ENCODE results near the gene TCHH.

The TCHH gene

DNA sequence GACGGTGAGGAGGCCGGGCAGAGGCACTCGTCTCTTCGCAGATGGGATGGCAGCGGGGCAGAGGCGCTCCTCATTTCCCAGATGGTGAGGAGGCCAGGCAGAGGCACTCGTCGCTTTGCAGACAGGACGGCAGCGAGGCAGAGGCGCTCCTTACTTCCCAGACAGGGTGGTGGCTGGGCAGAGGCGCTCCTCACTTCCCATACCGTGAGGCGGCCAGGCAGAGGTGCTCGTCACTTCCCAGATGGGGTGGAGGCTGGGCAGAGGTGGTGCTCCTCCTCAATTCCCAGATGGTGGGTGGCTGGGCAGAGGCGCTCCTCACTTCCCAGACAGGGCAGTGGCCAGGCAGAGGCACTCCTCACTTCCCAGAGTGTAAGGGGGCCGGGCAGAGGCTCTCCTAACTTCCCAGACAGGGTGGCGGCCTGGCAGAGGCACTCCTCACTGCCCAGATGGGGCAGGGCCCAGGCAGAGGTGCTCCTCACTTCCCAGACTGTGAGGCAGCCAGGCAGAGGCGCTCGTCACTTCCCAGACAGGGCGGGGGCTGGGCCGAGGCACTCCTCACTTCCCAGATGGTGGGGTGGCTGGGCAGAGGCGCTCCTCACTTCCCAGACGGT, 36.3 kb downstream of the TCHH start:
- TF ChIP-seq, protein P1, sequence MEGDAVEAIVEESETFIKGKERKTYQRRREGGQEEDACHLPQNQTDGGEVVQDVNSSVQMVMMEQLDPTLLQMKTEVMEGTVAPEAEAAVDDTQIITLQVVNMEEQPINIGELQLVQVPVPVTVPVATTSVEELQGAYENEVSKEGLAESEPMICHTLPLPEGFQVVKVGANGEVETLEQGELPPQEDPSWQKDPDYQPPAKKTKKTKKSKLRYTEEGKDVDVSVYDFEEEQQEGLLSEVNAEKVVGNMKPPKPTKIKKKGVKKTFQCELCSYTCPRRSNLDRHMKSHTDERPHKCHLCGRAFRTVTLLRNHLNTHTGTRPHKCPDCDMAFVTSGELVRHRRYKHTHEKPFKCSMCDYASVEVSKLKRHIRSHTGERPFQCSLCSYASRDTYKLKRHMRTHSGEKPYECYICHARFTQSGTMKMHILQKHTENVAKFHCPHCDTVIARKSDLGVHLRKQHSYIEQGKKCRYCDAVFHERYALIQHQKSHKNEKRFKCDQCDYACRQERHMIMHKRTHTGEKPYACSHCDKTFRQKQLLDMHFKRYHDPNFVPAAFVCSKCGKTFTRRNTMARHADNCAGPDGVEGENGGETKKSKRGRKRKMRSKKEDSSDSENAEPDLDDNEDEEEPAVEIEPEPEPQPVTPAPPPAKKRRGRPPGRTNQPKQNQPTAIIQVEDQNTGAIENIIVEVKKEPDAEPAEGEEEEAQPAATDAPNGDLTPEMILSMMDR (IDR thresholded peaks at IDR 0.05; ENCODE audit: poor library complexity, severe bottlenecking) = no peak
- Histone ChIP-seq H3K27me3 (ENCODE audit: insufficient read depth, poor library complexity, severe bottlenecking) (peaks cover 8% of the 10 kb centered on the region), H3K4me3 (ENCODE audit: severe bottlenecking) (no peak overlapping the region), H3K27ac (ENCODE audit: poor library complexity, severe bottlenecking) (no peak overlapping the region), H3K4me1 (ENCODE audit: insufficient read depth, poor library complexity, severe bottlenecking) (no peaks in the 10 kb centered on the region), H3K36me3 (ENCODE audit: low read depth) (no peaks in the 10 kb centered on the region), H3K9me3 (ENCODE audit: severe bottlenecking) (no peaks in the 10 kb centered on the region)
- ATAC-seq (ENCODE audit: low read depth) (no peak), DNase-seq (ENCODE audit: low spot score) (peak; percentile 63)

DNA sequence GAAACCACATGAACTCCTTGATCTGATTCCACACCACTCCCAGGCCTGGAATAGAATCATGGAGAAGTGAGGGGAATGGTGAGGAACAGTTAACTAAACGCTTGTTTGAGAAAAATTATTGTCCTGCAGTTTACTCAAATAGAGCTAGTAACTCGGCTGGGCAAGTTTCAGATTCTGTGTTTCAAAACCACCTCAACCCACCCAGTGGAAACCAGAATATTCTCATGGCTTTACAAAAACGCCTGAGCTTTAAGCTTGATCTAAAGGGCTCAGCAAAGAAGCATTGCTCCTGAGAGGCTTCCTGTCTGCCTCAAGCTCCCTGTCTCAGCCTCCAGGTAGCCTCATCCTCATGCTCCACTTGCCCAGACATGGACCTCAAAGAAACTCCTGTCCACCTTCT, 42.9 kb downstream of the TCHH start:
- Histone ChIP-seq H3K4me3 (ENCODE audit: severe bottlenecking) (no peak overlapping the region), H3K36me3 (ENCODE audit: low read depth) (no peaks in the 10 kb centered on the region), H3K9me3 (ENCODE audit: severe bottlenecking) (no peaks in the 10 kb centered on the region), H3K27me3 (ENCODE audit: insufficient read depth, poor library complexity, severe bottlenecking) (peaks cover 8% of the 10 kb centered on the region), H3K27ac (ENCODE audit: poor library complexity, severe bottlenecking) (no peak overlapping the region), H3K4me1 (ENCODE audit: insufficient read depth, poor library complexity, severe bottlenecking) (no peaks in the 10 kb centered on the region)
- TF ChIP-seq, protein P1 (IDR thresholded peaks at IDR 0.05; ENCODE audit: poor library complexity, severe bottlenecking) = no peak
- no peak for DNase-seq (ENCODE audit: low spot score)
- ATAC-seq (ENCODE audit: low read depth) = no peak

DNA sequence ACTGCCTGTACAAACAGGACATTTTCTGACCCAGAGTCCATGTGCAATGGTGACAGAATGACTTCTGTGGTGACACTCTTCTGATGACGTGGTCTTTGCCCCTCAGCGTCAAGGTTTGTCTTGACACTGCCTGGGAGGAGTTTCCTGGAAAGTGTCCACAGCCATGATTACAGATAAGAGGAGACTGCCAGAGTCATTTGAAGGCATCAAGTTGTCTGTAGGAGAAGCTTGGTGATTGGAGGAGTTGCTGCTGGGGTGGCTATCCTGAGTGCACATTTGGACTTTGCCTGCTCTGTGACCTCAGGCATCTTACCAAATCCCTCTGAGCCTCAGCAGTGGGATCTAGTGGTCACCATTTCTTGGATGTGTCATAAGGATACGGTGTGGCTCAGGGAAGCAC, 44.1 kb downstream of the TCHH start:
- ATAC-seq (ENCODE audit: low read depth) = no peak
- TF ChIP-seq, protein P1 (IDR thresholded peaks at IDR 0.05; ENCODE audit: poor library complexity, severe bottlenecking) = no peak

DNA sequence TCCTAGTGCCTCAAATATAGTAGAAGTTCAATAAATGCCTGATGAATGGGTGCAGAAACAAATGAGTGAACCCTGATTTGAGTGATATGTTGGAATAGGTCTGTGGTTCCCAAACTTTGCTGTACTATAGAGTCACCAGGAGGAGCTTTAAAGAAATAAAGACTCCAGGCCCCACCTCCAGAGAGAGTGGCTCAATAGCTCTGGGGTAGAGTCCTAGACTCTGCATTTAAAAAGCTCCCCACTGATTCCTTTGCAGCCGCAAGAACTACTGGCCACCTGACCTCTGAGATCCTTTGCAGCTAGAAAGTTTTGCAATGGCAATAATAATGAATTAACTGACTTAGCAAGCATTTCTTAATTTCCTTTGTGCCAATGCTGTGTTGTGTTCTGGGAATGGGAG, 47.3 kb downstream of the TCHH start:
- H3K4me1 ChIP-seq (ENCODE audit: insufficient read depth, poor library complexity, severe bottlenecking) = no peaks in the 10 kb centered on the region
- no peaks in the 10 kb centered on the region for H3K36me3 ChIP-seq (ENCODE audit: low read depth)
- no peak overlapping the region for H3K27ac ChIP-seq (ENCODE audit: poor library complexity, severe bottlenecking)
- ATAC-seq (ENCODE audit: low read depth) = no peak
- DNase-seq (ENCODE audit: low spot score) = no peak
- H3K27me3 ChIP-seq (ENCODE audit: insufficient read depth, poor library complexity, severe bottlenecking) = peaks cover 6% of the 10 kb centered on the region
- TF ChIP-seq, protein P1 (IDR thresholded peaks at IDR 0.05; ENCODE audit: poor library complexity, severe bottlenecking) = no peak
- H3K4me3 ChIP-seq (ENCODE audit: severe bottlenecking) = no peak overlapping the region
- peaks cover 3% of the 10 kb centered on the region for H3K9me3 ChIP-seq (ENCODE audit: severe bottlenecking)

More for the DNA sequence above, 44.1 kb downstream of the TCHH start:
- H3K36me3 ChIP-seq (ENCODE audit: low read depth) = no peaks in the 10 kb centered on the region
- no peak overlapping the region for H3K4me3 ChIP-seq (ENCODE audit: severe bottlenecking)
- H3K27me3 ChIP-seq (ENCODE audit: insufficient read depth, poor library complexity, severe bottlenecking) = peaks cover 8% of the 10 kb centered on the region
- H3K27ac ChIP-seq (ENCODE audit: poor library complexity, severe bottlenecking) = no peak overlapping the region
- H3K9me3 ChIP-seq (ENCODE audit: severe bottlenecking) = peaks cover 3% of the 10 kb centered on the region
- no peak for DNase-seq (ENCODE audit: low spot score)
- H3K4me1 ChIP-seq (ENCODE audit: insufficient read depth, poor library complexity, severe bottlenecking) = no peaks in the 10 kb centered on the region

DNA sequence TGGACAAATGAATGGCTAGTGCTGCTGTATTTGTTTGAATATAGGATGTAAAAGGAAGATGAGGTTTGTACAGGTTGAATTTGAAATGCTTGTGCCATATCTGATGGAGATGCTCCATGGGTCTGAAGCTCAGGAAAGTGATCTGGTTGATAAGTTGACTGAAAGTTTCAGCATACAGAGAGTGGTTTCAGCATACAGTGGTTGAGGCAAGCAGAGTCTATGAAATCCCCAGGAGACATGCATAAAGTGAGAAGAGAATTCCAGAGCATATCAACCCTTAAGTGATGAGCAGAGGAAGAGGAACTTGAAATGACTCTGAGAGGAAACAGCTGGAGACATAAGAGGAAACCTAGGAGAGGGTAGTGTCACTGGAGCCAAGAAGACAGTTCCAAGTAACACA, 48.1 kb downstream of the TCHH start:
- Histone ChIP-seq H3K27ac (ENCODE audit: poor library complexity, severe bottlenecking) (no peak overlapping the region), H3K9me3 (ENCODE audit: severe bottlenecking) (peaks cover 3% of the 10 kb centered on the region), H3K27me3 (ENCODE audit: insufficient read depth, poor library complexity, severe bottlenecking) (peaks cover 6% of the 10 kb centered on the region), H3K4me1 (ENCODE audit: insufficient read depth, poor library complexity, severe bottlenecking) (no peaks in the 10 kb centered on the region), H3K36me3 (ENCODE audit: low read depth) (no peaks in the 10 kb centered on the region), H3K4me3 (ENCODE audit: severe bottlenecking) (no peak overlapping the region)
- DNase-seq (ENCODE audit: low spot score) (no peak), ATAC-seq (ENCODE audit: low read depth) (no peak)
- TF ChIP-seq, protein P1 (IDR thresholded peaks at IDR 0.05; ENCODE audit: poor library complexity, severe bottlenecking) = no peak

Data from RWPE2 (cell line).